ENCODE results near the gene MAN1A1.

DNA sequence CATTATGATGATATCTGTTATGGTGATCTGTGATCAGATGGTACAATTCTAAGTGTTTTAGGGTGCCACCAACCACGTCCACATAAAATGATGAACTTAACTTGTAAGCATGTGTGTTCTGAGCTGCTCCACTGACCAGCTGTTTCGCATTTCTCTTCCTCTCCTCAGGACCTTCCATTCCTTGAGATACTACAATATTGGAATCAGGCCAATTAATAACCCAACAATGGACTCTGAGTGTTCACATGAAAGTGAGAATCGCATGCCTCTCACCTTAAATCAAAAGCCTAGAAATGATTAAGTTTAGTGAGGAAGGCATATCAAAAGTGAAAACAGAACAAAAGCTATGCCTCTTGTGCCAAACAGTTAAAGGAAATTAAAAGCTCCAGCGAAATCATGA is 114.6 kb downstream of the MAN1A1 start:
- no peak for TF ChIP-seq CTCF (conservative IDR thresholded peaks at IDR 0.05; ENCODE audit: low read length)
- no peak for TF ChIP-seq EZH2phosphoT487 (IDR thresholded peaks at IDR 0.05; ENCODE audit: borderline replicate concordance)

All from Loucy (cell line).